Prostate gland (tissue), 2 donors: ENCODE data around the gene ETS2.

ENCODE experiments used
- POLR2A ChIP-seq: fragments of 450-650 bp; IDR thresholded peaks from one replicate; pipeline ENCODE4 v1.6.1; 2016; ENCODE audit warnings: antibody characterized with exemption, mild to moderate bottlenecking
- TF ChIP-seq, protein P1 (sequence below), 4 experiments: fragments of 200-600 bp in 2 of 4; fragments of 450-650 bp in 2 of 4; sonication (generic) in 2 of 4; IDR thresholded peaks; 1 replicate in 3 of 4; 2 replicates in 1 of 4; pipeline ENCODE4 v1.5.1; 2016 to 2019; ENCODE audit warnings: antibody characterized with exemption in 4 of 4, mild to moderate bottlenecking in 2 of 4, moderate library complexity in 2 of 4

DNA sequence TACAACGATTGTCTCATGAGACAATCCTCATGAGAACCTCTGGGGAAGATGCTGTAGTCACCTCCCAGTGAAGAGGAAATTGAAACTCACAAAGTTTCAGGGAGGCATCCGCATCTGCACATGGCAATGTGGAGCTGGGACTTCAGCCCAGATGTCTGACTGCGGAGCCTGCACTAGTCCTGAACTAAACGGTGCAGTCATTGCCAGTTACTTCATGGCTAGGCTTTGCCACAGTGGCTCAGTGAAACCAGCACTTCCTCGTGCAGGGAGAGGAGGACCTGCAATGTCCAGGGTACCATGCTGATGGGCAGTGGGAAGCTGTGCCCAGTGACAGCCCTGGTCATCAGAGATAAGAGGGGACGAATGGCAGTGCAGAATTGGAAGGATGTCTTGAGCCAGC is 40.7 kb upstream of the ETS2 start:
- TF ChIP-seq, protein P1, sequence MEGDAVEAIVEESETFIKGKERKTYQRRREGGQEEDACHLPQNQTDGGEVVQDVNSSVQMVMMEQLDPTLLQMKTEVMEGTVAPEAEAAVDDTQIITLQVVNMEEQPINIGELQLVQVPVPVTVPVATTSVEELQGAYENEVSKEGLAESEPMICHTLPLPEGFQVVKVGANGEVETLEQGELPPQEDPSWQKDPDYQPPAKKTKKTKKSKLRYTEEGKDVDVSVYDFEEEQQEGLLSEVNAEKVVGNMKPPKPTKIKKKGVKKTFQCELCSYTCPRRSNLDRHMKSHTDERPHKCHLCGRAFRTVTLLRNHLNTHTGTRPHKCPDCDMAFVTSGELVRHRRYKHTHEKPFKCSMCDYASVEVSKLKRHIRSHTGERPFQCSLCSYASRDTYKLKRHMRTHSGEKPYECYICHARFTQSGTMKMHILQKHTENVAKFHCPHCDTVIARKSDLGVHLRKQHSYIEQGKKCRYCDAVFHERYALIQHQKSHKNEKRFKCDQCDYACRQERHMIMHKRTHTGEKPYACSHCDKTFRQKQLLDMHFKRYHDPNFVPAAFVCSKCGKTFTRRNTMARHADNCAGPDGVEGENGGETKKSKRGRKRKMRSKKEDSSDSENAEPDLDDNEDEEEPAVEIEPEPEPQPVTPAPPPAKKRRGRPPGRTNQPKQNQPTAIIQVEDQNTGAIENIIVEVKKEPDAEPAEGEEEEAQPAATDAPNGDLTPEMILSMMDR (IDR thresholded peaks at IDR 0.05), result no peak
- TF ChIP-seq POLR2A, result no peak
